HCT116 (cell line): ENCODE measurements around the gene KCNK4. TPM values are rescaled to one million over a fixed set of nuclear protein-coding genes. Genes with fewer than 3 reads are reported as not detected.

Experiments used
- ATAC-seq: fragments of 200-7000 bp; cut with Tn5 transposase; 2 replicates; pipeline ENCODE4 v1.9.1; 2020; ENCODE audit warnings: mild to moderate bottlenecking, moderate library complexity
- BruUV-seq: library from RNA; stranded (reverse); fragments of 400-500 nt; replicated peaks from 2 replicates; lab custom pipeline; 2021; lab: Mats Ljungman, UMichigan
- CTCF ChIA-PET: fragments of 300-600 bp; sonication (Branson Sonifier 250); formaldehyde crosslinking; loops from one replicate; lab custom pipeline; 2021; ENCODE audit warnings: antibody characterized with exemption; lab: Charles Lee
- POLR2A ChIA-PET: fragments of 300-600, 350-600 bp; sonication (Branson Sonifier 250); formaldehyde crosslinking; loops from one replicate; lab custom pipeline; 2021; ENCODE audit warnings: antibody characterized with exemption; lab: Charles Lee
- RAD21 ChIA-PET, 2 experiments: fragments of 300-600 bp; sonication (Branson Sonifier 250); formaldehyde crosslinking; loops; one replicate each; lab custom pipeline; 2023; ENCODE audit warnings: low total read pairs in 2 of 2; ENCODE audit not compliant: uncharacterized antibody in 2 of 2, unreplicated experiment in 2 of 2, low non-redundant PET in 1 of 2; lab: Charles Lee
- DNase-seq: peaks from one replicate; pipeline ENCODE4 v3.0.0-alpha.2; 2010; ENCODE audit warnings: low read depth, low spot score
- H2AFZ ChIP-seq: fragments of 200-600 bp; shearing (Covaris generic), sonication (generic); 2 replicates; pipeline ENCODE4 v1.6.1; 2017; ENCODE audit warnings: low read depth, mixed run types, mixed read lengths, antibody characterized with exemption, low read length; ENCODE audit not compliant: poor library complexity, severe bottlenecking
- H3K27ac ChIP-seq: 2 replicates; pipeline ENCODE4 v1.5.1; 2012; ENCODE audit warnings: low read depth, low read length
- H3K27me3 ChIP-seq: fragments of 200-600 bp; sonication (generic); 2 replicates; pipeline ENCODE4 v1.6.1; 2016; ENCODE audit warnings: mixed run types, low read length, mixed read lengths; ENCODE audit not compliant: insufficient read depth
- H3K36me3 ChIP-seq, 2 experiments: fragments of 200-500 bp in 1 of 2; fragments of 200-600 bp in 1 of 2; sonication (Bioruptor generic) in 1 of 2; sonication (generic) in 1 of 2; 2 replicates each; pipeline versions ENCODE4 v1.5.1 to v1.6.1; 2014 to 2016; ENCODE audit warnings: low read length in 2 of 2, inconsistent platforms in 1 of 2, mixed read lengths in 1 of 2, mixed run types in 1 of 2; ENCODE audit not compliant: insufficient read depth in 2 of 2, control insufficient read depth in 1 of 2
- H3K4me1 ChIP-seq, 2 experiments: fragments of 200-600 bp in 1 of 2; sonication (generic) in 1 of 2; 2 replicates each; pipeline versions ENCODE4 v1.5.1 to v1.6.1; 2012 to 2017; ENCODE audit warnings: low read length in 2 of 2, inconsistent platforms in 1 of 2, mild to moderate bottlenecking in 1 of 2, mixed read lengths in 1 of 2, mixed run types in 1 of 2, moderate library complexity in 1 of 2; ENCODE audit not compliant: insufficient read depth in 2 of 2, control insufficient read depth in 1 of 2
- H3K4me2 ChIP-seq: fragments of 200-600 bp; sonication (generic); 2 replicates; pipeline ENCODE4 v1.6.1; 2017; ENCODE audit warnings: mixed run types, low read length, mixed read lengths
- H3K4me3 ChIP-seq, 2 experiments: fragments of 200-600 bp in 1 of 2; sonication (generic) in 1 of 2; replicated peaks in 1 of 2; 2 replicates each; pipeline ENCODE4 v1.5.1; 2011 to 2016; ENCODE audit warnings: low read length in 2 of 2, control low read depth in 1 of 2, low read depth in 1 of 2, mild to moderate bottlenecking in 1 of 2, mixed read lengths in 1 of 2, mixed run types in 1 of 2
- H3K79me2 ChIP-seq: fragments of 200-600 bp; sonication (generic); 2 replicates; pipeline ENCODE4 v1.6.1; 2017; ENCODE audit warnings: mild to moderate bottlenecking, mixed run types, low read length, moderate library complexity, mixed read lengths; ENCODE audit not compliant: insufficient read depth
- H3K9ac ChIP-seq: fragments of 200-600 bp; sonication (generic); 2 replicates; pipeline ENCODE4 v1.6.1; 2016; ENCODE audit warnings: low read length, mixed read lengths
- H3K9me2 ChIP-seq: fragments of 200-600 bp; sonication (generic), shearing (Covaris generic); 2 replicates; pipeline ENCODE4 v1.6.1; 2017; ENCODE audit warnings: mixed run types, mild to moderate bottlenecking, moderate library complexity; ENCODE audit not compliant: insufficient read depth
- H3K9me3 ChIP-seq, 2 experiments: fragments of 200-500 bp in 1 of 2; fragments of 200-600 bp in 1 of 2; sonication (Bioruptor generic) in 1 of 2; sonication (generic) in 1 of 2; 2 replicates each; pipeline ENCODE4 v1.6.1; 2014 to 2017; ENCODE audit warnings: low read length in 2 of 2, mixed read lengths in 2 of 2, inconsistent platforms in 1 of 2, low read depth in 1 of 2, mild to moderate bottlenecking in 1 of 2, mixed run types in 1 of 2, moderate library complexity in 1 of 2; ENCODE audit not compliant: control insufficient read depth in 1 of 2, insufficient read depth in 1 of 2
- H4K20me1 ChIP-seq: fragments of 200-600 bp; sonication (generic), shearing (Covaris generic); 2 replicates; pipeline ENCODE4 v1.6.1; 2017; ENCODE audit warnings: mixed run types, mild to moderate bottlenecking, moderate library complexity; ENCODE audit not compliant: insufficient read depth
- CBX3 ChIP-seq: IDR thresholded peaks from 2 replicates; pipeline ENCODE4 v1.6.1; 2012; ENCODE audit warnings: low read depth
- CEBPB ChIP-seq: IDR thresholded peaks from 2 replicates; pipeline ENCODE4 v1.6.1; 2012; ENCODE audit warnings: low read depth
- EZH2phosphoT487 ChIP-seq: fragments of 200-600 bp; IDR thresholded peaks from 2 replicates; pipeline ENCODE4 v1.6.1; 2018; ENCODE audit warnings: antibody characterized with exemption, borderline replicate concordance
- FOSL1 ChIP-seq: IDR thresholded peaks from 2 replicates; pipeline ENCODE4 v1.6.1; 2012; ENCODE audit warnings: low read depth
- MAX ChIP-seq: IDR thresholded peaks from 2 replicates; pipeline ENCODE4 v1.6.1; 2012
- POLR2A ChIP-seq: IDR thresholded peaks from 2 replicates; pipeline ENCODE4 v1.7.0; 2011; ENCODE audit warnings: borderline replicate concordance; ENCODE audit not compliant: insufficient read depth, insufficient read length; ENCODE audit errors: extremely low read depth
- RAD21 ChIP-seq: IDR thresholded peaks from 2 replicates; pipeline ENCODE4 v1.6.1; 2012; ENCODE audit warnings: low read depth, mild to moderate bottlenecking
- SRF ChIP-seq: IDR thresholded peaks from 2 replicates; pipeline ENCODE4 v1.6.1; 2012; ENCODE audit warnings: low read depth
- ZFX ChIP-seq: fragments of 450-650 bp; IDR thresholded peaks from 2 replicates; pipeline ENCODE4 v1.6.1; 2017
- ZNF274 ChIP-seq: fragments of 200-500 bp; sonication (Bioruptor generic); IDR thresholded peaks from 2 replicates; pipeline ENCODE4 v1.6.1; 2014; ENCODE audit warnings: mild to moderate bottlenecking, low read depth, low read length, inconsistent platforms
- intact Hi-C: fragments of 100-400 bp; cut with micrococcal nuclease; formaldehyde crosslinking; loops from 2 replicates; pipeline ENCODE4 v1.10.0; 2022
- total RNA-seq: library from RNA; stranded (reverse); gene quantifications from one replicate; pipeline ENCODE4 v1.2.1, GENCODE V29; 2021; ENCODE audit not compliant: unreplicated experiment

KCNK4 gene
- total RNA-seq, 1 experiment from 2014 or later: not detected

DNA sequence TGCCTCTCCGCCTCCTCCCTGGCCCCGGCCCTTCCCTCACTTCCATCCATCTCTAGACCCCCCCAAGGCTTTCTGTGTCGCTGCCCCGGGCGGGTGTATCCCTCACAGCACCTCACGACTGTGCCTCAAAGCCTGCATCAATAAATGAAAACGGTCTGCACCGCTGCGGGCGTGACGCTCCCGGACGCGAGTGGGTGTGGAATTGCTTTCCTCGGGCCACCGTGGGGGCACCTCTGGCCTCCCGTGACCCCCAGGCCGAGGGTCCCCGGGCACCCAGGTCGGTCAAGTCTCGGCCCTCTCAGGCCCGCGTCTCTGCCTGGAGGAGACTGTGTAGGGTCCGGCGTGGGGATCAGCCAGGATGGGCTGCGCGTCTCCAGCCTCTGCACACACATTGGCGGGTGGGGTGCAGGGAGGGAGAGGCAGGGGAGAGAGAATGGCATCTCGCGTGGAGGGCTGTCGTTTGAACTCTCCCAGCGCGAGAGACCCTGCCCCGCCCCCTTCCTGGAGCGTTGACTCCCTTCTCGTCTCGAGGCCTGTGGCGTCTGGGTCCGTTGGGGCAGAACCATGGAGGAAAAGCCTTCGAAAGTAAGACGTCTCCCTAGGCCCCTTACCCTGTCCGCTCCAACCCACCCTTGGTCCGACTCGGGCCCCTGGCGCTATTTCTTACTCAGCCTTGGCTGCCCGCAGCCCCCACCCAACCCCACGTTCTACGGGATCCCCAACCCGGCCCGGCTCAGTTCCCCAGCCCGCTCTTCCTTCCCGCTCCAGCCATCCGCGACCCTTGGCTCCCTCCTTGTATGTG, 8.9 kb downstream of the KCNK4 start, which contains the start of gene CATSPERZ:
Gene CATSPERZ (plus strand): TSS at position 512 of the 802 bp plus-strand sequence. CDS start 53 bp downstream, at position 565.
- BruUV-seq: no TSS peak
- Histone ChIP-seq H3K9me3 (no peaks in the 10 kb centered on the region), H2AFZ (peak within 1 kb of the TSS; percentile 86), H4K20me1 (no peaks in the 10 kb centered on the region), H3K9me2 (no peaks in the 10 kb centered on the region), H3K27ac (peak within 1 kb of the TSS; percentile 2; the same call in 1 of the 2 replicates), H3K79me2 (no peaks in the 10 kb centered on the region), H3K4me2 (peak within 1 kb of the TSS; percentile 86), H3K27me3 (no peaks in the 10 kb centered on the region), H3K36me3 (no peaks in the 10 kb centered on the region), H3K4me3 (peak within 1 kb of the TSS; percentile 41 to 54), H3K4me1 (peaks cover 6 to 45% of the 10 kb centered on the region in 2 experiments; a peak in 3 of 4 replicates), H3K9ac (peak within 1 kb of the TSS; percentile 66)
- DNase-seq: no peak
- POLR2A ChIA-PET: interaction anchor here (1.0 to 2.5 kb wide), 7 partner anchors 13 to 59 kb away, joined by 3 to 9 read pairs (median 4); partner anchors contain the start of genes FKBP2, PRDX5 and TRMT112
- ATAC-seq: no peak
- intact Hi-C loops: loop anchor here (5.0 kb wide), 1 partner anchor 113 kb away; the partner anchor contains the start of gene STIP1
- CTCF ChIA-PET: interaction anchor here (0.9 to 5.8 kb wide), 16 partner anchors 10 to 546 kb away, joined by 3 to 80 read pairs (median 5); partner anchors contain the start of genes BAD, FERMT3, FKBP2 and GPR137
- TF ChIP-seq POLR2A: no peak
- no peak for TF ChIP-seq RAD21
- no peak for TF ChIP-seq FOSL1
- TF ChIP-seq MAX: no peak
- TF ChIP-seq EZH2phosphoT487: no peak
- TF ChIP-seq ZNF274: no peak
- TF ChIP-seq SRF: no peak
- TF ChIP-seq CEBPB: no peak
- TF ChIP-seq ZFX: no peak
- no peak for TF ChIP-seq CBX3
- RAD21 ChIA-PET: interaction anchor here (1.0 to 1.3 kb wide), 2 partner anchors 95 to 96 kb away, joined by 4 to 5 read pairs; no protein-coding TSS in a partner anchor
